ES-I3 (cell line): ENCODE data around the gene C16orf46.

Experiments used
- H3K36me3 ChIP-seq: 2 replicates; pipeline ENCODE4 v1.6.1; 2013; ENCODE audit warnings: mild to moderate bottlenecking, low read length, control low read depth, moderate library complexity; ENCODE audit not compliant: insufficient read depth
- H3K4me1 ChIP-seq: 2 replicates; pipeline ENCODE4 v1.6.1; 2013; ENCODE audit warnings: mild to moderate bottlenecking, control low read depth, low read length; ENCODE audit not compliant: insufficient read depth
- H3K9ac ChIP-seq: 2 replicates; pipeline ENCODE4 v1.6.1; 2013; ENCODE audit warnings: low read depth, mild to moderate bottlenecking, low read length, moderate library complexity
- H3K9me3 ChIP-seq: 2 replicates; pipeline ENCODE4 v1.6.1; 2013; ENCODE audit warnings: mild to moderate bottlenecking, low read length, moderate library complexity; ENCODE audit not compliant: control insufficient read depth, insufficient read depth

The C16orf46 gene

GRCh38 chr16:81061871-81062608, 15.0 kb downstream of the C16orf46 start:
- peaks cover 10% of the 10 kb centered on the region; the same call in 1 of the 2 replicates for H3K4me1 ChIP-seq
- H3K9me3 ChIP-seq, result no peaks in the 10 kb centered on the region
- no peak overlapping the region for H3K9ac ChIP-seq
- no peaks in the 10 kb centered on the region for H3K36me3 ChIP-seq

DNA sequence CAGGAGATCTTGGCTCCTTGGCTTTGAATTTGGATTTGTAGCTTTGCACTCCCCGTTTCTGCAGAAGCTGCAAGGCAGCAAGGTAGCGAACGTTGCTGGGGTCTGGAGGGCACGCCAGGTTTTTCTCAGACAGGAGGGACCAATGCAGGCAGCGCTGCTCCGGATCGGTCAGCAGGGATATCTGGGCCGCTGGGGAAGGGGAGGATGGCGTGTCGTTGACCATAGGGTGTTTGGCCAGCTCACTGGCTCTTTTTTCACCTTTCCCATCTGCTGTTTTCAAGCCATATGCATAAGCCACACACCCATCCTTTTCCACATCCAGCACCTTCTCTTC, 15.8 kb downstream of the C16orf46 start:
- H3K9me3 ChIP-seq, result no peaks in the 10 kb centered on the region
- H3K36me3 ChIP-seq, result no peaks in the 10 kb centered on the region
- no peak overlapping the region for H3K9ac ChIP-seq
- H3K4me1 ChIP-seq, result peaks cover 10% of the 10 kb centered on the region; the same call in 1 of the 2 replicates

- Histone ChIP-seq H3K36me3 (no peaks in the 10 kb centered on the region), H3K9me3 (no peaks in the 10 kb centered on the region), H3K4me1 (peaks cover 10% of the 10 kb centered on the region; the same call in 1 of the 2 replicates), H3K9ac (no peak overlapping the region)
Measured at GRCh38 chr16:81060576-81061306, 16.3 kb downstream of the C16orf46 start.

GRCh38 chr16:81053761-81054160, 23.3 kb downstream of the C16orf46 start:
- no peak overlapping the region for H3K9ac ChIP-seq
- H3K4me1 ChIP-seq, result no peaks in the 10 kb centered on the region
- no peaks in the 10 kb centered on the region for H3K9me3 ChIP-seq
- H3K36me3 ChIP-seq, result no peaks in the 10 kb centered on the region

DNA sequence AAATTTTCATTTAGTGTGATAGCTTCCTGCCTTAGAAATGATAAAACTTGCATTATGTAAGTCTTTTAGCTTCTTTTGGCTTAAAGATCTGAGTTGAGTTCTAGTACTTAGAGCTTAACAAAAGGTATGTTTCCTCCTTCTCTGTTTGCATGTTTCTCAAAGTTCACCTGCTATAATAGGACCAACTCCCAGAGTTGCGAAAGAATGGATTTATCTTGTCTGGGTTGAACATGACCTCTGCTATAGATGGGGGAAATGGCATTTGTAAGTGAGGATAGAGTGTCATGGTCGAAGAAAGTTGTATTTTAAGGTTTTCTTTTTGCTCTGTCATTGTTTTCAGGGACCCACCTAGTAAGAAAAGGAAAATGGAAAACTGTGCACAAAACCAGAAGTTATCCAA, 34.2 kb downstream of the C16orf46 start:
- peaks cover 20% of the 10 kb centered on the region for H3K36me3 ChIP-seq
- H3K4me1 ChIP-seq, result no peaks in the 10 kb centered on the region
- no peaks in the 10 kb centered on the region for H3K9me3 ChIP-seq
- no peak overlapping the region for H3K9ac ChIP-seq

GRCh38 chr16:81041696-81042095, 35.3 kb downstream of the C16orf46 start:
- 0 out of 2 replicates have a peak, but pooled peaks cover 4% of the 10 kb centered on the region for H3K4me1 ChIP-seq
- H3K36me3 ChIP-seq, result peaks cover 20% of the 10 kb centered on the region
- H3K9ac ChIP-seq, result no peak overlapping the region

DNA sequence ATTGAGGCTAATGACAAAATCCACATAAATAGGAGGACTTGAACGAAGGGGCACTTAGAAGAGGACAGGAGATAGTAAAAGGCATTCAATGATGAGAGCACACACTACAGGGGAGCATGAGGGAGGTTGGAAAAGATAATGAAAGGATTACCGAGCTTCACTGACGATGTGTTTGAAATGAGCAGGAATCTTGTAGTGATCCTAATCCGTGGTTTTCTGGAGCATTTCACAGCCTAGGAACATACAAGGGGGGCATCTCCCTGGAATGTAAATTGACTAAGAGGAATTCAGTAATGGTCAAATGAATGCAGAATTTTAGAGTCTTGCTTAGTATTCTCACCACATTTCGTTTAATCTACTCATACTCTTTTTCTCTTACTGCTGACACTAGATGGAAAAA, 36.2 kb downstream of the C16orf46 start:
- Histone ChIP-seq H3K9ac (no peak overlapping the region), H3K9me3 (no peaks in the 10 kb centered on the region), H3K4me1 (0 out of 2 replicates have a peak, but pooled peaks cover 4% of the 10 kb centered on the region), H3K36me3 (peaks cover 20% of the 10 kb centered on the region)

More at GRCh38 chr16:81041696-81042095, 35.3 kb downstream of the C16orf46 start:
- no peaks in the 10 kb centered on the region for H3K9me3 ChIP-seq

DNA sequence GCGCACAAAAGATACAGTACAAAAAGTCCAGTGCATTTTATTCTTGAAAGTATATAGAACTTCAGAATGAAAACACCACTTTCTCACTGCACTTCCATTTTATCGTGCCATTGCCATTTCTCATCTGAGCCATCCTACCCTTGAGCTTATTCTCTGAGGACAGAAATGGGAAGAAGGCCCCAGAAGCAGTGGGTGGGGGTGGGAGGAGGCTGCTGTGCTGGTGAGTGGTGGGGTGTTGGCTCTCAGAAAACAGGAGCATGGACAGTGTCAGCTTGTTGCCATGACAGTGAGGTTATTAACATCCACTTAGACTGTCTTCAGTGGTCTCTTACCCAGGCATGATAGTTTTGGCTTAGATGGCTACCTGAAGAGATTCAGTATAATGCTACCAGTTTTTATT, 36.9 kb downstream of the C16orf46 start:
- no peaks in the 10 kb centered on the region for H3K9me3 ChIP-seq
- 0 out of 2 replicates have a peak, but pooled peaks cover 4% of the 10 kb centered on the region for H3K4me1 ChIP-seq
- peaks cover 20% of the 10 kb centered on the region for H3K36me3 ChIP-seq
- H3K9ac ChIP-seq, result no peak overlapping the region

DNA sequence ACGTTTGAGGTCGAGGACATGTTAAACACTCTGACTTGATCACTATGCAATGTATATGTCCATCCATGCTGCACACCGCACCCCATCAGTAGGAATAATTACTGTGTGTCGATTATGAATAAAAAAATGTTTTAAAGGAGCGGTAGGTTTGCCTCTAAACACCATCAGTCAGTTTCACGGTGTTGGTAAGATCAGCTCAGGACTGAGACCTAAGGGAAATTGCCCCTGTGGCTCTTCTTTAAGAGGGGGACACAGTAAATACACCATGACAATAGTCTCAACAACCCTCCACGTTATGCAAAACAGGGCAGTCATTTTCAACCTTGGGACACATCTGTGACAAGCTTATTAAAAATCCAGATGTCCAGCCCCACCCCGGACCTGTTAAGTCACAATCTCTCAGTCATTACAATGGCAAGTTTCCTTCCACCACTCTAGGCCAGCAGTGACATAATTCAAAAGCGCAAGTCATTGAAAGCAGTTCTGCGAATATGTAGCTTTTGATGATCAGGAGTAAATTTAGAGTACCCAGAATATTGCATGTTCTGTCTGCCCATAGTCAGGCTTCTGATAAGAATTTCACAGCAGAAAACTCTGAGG, 40.2 kb downstream of the C16orf46 start:
- Histone ChIP-seq H3K9me3 (peaks cover 4% of the 10 kb centered on the region; the same call in 1 of the 2 replicates), H3K36me3 (peaks cover 2% of the 10 kb centered on the region), H3K4me1 (0 out of 2 replicates have a peak, but pooled peaks cover 4% of the 10 kb centered on the region), H3K9ac (peak overlapping the region; percentile 78)

GRCh38 chr16:81035975-81036750, 40.9 kb downstream of the C16orf46 start:
- Histone ChIP-seq H3K4me1 (0 out of 2 replicates have a peak, but pooled peaks cover 4% of the 10 kb centered on the region), H3K9me3 (peaks cover 4% of the 10 kb centered on the region; the same call in 1 of the 2 replicates), H3K36me3 (no peaks in the 10 kb centered on the region; the same call in 1 of the 2 replicates), H3K9ac (peak overlapping the region; percentile 78)

GRCh38 chr16:81035398-81035974, 41.6 kb downstream of the C16orf46 start, which contains the start of gene ATMIN:
Gene ATMIN, plus strand, starts transcription at chr16:81035842. Its CDS starts 29 bp downstream, at chr16:81035871.
- Histone ChIP-seq H3K4me1 (0 out of 2 replicates have a peak, but pooled peaks cover 4% of the 10 kb centered on the region), H3K9ac (peak within 1 kb of the TSS; percentile 78), H3K9me3 (peaks cover 4% of the 10 kb centered on the region; the same call in 1 of the 2 replicates), H3K36me3 (no peaks in the 10 kb centered on the region)

GRCh38 chr16:81029930-81030604, 47.0 kb downstream of the C16orf46 start:
- Histone ChIP-seq H3K9ac (no peak overlapping the region), H3K9me3 (peaks cover 4% of the 10 kb centered on the region; the same call in 1 of the 2 replicates), H3K4me1 (no peaks in the 10 kb centered on the region), H3K36me3 (peaks cover 11% of the 10 kb centered on the region; the same call in 1 of the 2 replicates)

- H3K4me1 ChIP-seq, result no peaks in the 10 kb centered on the region
- H3K9me3 ChIP-seq, result no peaks in the 10 kb centered on the region
- peaks cover 14% of the 10 kb centered on the region; the same call in 1 of the 2 replicates for H3K36me3 ChIP-seq
- no peak overlapping the region for H3K9ac ChIP-seq
Measured at GRCh38 chr16:81026429-81026828, 50.6 kb downstream of the C16orf46 start.
